ENCODE measurements around the gene ADAM30.

The ADAM30 gene

GRCh38 chr1:119896303-119896702, at the start of gene ADAM30:
TSS of gene ADAM30 (minus strand) at chr1:119896515. CDS start at chr1:119896336, 179 bp downstream.
- no peak for DNase-seq (ENCODE audit: low read depth)

GRCh38 chr1:119943216-119943615, 46.9 kb upstream of the ADAM30 start:
- peak; percentile 25 for DNase-seq (ENCODE audit: low read depth)

- DNase-seq (ENCODE audit: low read depth) = no peak
Measured at GRCh38 chr1:119941392-119941791, 45.1 kb upstream of the ADAM30 start.

- no peak for DNase-seq (ENCODE audit: low read depth)
Measured at GRCh38 chr1:119940697-119941096, 44.4 kb upstream of the ADAM30 start.

- no peak for DNase-seq (ENCODE audit: low read depth)
Measured at GRCh38 chr1:119937198-119937597, 40.9 kb upstream of the ADAM30 start.

- DNase-seq (ENCODE audit: low read depth) = no peak
Measured at GRCh38 chr1:119935915-119936314, 39.6 kb upstream of the ADAM30 start.

- no peak for DNase-seq (ENCODE audit: low read depth)
Measured at GRCh38 chr1:119935373-119935772, 39.1 kb upstream of the ADAM30 start.

- DNase-seq (ENCODE audit: low read depth) = no peak
Measured at GRCh38 chr1:119933397-119933796, 37.1 kb upstream of the ADAM30 start.

- no peak for DNase-seq (ENCODE audit: low read depth)
Measured at GRCh38 chr1:119929643-119930315, 33.5 kb upstream of the ADAM30 start.

- no peak for DNase-seq (ENCODE audit: low read depth)
Measured at GRCh38 chr1:119926553-119926952, 30.2 kb upstream of the ADAM30 start.

GRCh38 chr1:119924948-119925898, 28.9 kb upstream of the ADAM30 start:
- DNase-seq (ENCODE audit: low read depth) = no peak

- DNase-seq (ENCODE audit: low read depth) = no peak
Measured at GRCh38 chr1:119920104-119920968, 24.0 kb upstream of the ADAM30 start.

- DNase-seq (ENCODE audit: low read depth) = no peak
Measured at GRCh38 chr1:119919241-119919640, 22.9 kb upstream of the ADAM30 start.

- DNase-seq (ENCODE audit: low read depth) = no peak
Measured at GRCh38 chr1:119918301-119918700, 22.0 kb upstream of the ADAM30 start.

GRCh38 chr1:119917304-119918055, 21.2 kb upstream of the ADAM30 start:
- DNase-seq (ENCODE audit: low read depth) = no peak

GRCh38 chr1:119915517-119915916, 19.2 kb upstream of the ADAM30 start:
- DNase-seq (ENCODE audit: low read depth) = no peak

GRCh38 chr1:119914071-119914470, 17.8 kb upstream of the ADAM30 start:
- DNase-seq (ENCODE audit: low read depth) = no peak

- DNase-seq (ENCODE audit: low read depth) = no peak
Measured at GRCh38 chr1:119912963-119913362, 16.6 kb upstream of the ADAM30 start.

GRCh38 chr1:119911775-119912174, 15.5 kb upstream of the ADAM30 start:
- no peak for DNase-seq (ENCODE audit: low read depth)

- no peak for DNase-seq (ENCODE audit: low read depth)
Measured at GRCh38 chr1:119910618-119911017, 14.3 kb upstream of the ADAM30 start.

GRCh38 chr1:119909890-119910596, 13.7 kb upstream of the ADAM30 start:
- DNase-seq (ENCODE audit: low read depth) = no peak

Data from stromal cell of bone marrow (primary cell).